ENCODE measurements around the gene PARD3.

DNA sequence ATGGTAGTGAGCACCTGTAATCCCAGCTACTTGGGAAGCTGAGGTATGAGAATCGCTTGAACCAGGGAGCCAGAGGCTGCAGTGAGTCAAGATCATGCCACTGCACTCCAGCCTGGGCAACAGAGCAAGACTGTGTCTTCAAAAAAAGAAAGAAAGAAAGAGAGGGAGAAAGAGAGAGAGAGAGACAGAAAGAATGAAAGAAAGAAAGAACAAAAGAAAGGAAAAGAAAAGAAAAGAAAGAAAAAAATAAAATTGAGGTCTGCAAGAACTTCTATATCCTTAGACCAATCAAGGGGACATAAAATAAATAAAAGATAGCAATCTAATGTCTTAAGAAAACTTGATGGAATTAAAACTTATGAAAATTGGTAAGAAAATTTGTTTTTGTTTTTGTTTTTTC lies 34.9 kb upstream of the PARD3 start:
- TF ChIP-seq POLR2A (IDR thresholded peaks at IDR 0.05), result no peak
- TF ChIP-seq, protein P1, sequence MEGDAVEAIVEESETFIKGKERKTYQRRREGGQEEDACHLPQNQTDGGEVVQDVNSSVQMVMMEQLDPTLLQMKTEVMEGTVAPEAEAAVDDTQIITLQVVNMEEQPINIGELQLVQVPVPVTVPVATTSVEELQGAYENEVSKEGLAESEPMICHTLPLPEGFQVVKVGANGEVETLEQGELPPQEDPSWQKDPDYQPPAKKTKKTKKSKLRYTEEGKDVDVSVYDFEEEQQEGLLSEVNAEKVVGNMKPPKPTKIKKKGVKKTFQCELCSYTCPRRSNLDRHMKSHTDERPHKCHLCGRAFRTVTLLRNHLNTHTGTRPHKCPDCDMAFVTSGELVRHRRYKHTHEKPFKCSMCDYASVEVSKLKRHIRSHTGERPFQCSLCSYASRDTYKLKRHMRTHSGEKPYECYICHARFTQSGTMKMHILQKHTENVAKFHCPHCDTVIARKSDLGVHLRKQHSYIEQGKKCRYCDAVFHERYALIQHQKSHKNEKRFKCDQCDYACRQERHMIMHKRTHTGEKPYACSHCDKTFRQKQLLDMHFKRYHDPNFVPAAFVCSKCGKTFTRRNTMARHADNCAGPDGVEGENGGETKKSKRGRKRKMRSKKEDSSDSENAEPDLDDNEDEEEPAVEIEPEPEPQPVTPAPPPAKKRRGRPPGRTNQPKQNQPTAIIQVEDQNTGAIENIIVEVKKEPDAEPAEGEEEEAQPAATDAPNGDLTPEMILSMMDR (IDR thresholded peaks at IDR 0.05), result no peak
